ENCODE results near the gene RPL10A. TPM values are rescaled to one million over a fixed set of nuclear protein-coding genes. Genes with fewer than 3 reads are reported as not detected.
"Not testable (repeated sequence)": the region's sequence is repeated elsewhere in the genome, so short reads cannot be mapped to it uniquely, and the experiment has no call there.

Gene RPL10A
- total RNA-seq, 2 donors from 2014 or later: 998 to 1,213 TPM

DNA sequence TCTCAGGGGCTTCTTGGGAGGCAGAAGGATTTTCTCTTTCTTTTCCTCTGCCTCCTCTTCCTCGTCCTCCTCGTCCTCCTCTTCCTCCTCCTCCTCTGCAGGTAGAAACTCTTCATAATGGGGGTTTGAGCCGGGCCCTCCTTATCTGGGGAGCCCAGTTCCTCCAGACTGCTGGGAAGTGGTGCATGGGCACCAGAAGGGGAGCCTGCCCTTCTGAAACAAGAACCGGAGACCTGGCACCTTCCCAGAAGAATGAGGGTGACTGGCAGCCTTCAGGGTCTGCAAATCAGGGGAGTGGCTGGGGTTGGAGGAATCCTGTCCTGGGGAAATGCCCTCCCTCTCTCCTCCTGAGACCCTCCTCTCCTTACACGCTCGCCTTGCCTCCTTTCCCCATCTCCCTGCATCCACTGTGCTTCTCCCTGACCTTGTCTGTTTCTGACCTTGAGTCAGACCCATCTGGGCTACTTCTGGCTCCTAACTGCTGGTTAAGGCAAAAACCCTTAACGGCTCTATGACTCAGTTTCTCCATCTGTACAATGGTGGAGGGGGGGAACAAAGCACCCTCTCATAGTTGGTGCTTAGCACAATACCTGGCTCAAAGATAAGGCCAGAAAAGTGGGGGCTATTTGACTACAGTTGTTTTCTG is 42.8 kb downstream of the RPL10A start:
- no peaks in the 10 kb centered on the region for H3K36me3 ChIP-seq
- peaks cover 5% of the 10 kb centered on the region for H3K27me3 ChIP-seq
- no peak overlapping the region for H3K27ac ChIP-seq
- no peak overlapping the region for H3K9ac ChIP-seq (ENCODE audit: low read depth in 2 of 2, low read length in 2 of 2)
- no peaks in the 10 kb centered on the region for H3K9me3 ChIP-seq
- no peak for DNase-seq
- no peaks in the 10 kb centered on the region for H3K4me1 ChIP-seq
- no peak overlapping the region for H3K4me3 ChIP-seq
- intact Hi-C loops (cut with DNase I): no loop called here
- TF ChIP-seq, protein P1, sequence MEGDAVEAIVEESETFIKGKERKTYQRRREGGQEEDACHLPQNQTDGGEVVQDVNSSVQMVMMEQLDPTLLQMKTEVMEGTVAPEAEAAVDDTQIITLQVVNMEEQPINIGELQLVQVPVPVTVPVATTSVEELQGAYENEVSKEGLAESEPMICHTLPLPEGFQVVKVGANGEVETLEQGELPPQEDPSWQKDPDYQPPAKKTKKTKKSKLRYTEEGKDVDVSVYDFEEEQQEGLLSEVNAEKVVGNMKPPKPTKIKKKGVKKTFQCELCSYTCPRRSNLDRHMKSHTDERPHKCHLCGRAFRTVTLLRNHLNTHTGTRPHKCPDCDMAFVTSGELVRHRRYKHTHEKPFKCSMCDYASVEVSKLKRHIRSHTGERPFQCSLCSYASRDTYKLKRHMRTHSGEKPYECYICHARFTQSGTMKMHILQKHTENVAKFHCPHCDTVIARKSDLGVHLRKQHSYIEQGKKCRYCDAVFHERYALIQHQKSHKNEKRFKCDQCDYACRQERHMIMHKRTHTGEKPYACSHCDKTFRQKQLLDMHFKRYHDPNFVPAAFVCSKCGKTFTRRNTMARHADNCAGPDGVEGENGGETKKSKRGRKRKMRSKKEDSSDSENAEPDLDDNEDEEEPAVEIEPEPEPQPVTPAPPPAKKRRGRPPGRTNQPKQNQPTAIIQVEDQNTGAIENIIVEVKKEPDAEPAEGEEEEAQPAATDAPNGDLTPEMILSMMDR (IDR thresholded peaks at IDR 0.05): no peak

DNA sequence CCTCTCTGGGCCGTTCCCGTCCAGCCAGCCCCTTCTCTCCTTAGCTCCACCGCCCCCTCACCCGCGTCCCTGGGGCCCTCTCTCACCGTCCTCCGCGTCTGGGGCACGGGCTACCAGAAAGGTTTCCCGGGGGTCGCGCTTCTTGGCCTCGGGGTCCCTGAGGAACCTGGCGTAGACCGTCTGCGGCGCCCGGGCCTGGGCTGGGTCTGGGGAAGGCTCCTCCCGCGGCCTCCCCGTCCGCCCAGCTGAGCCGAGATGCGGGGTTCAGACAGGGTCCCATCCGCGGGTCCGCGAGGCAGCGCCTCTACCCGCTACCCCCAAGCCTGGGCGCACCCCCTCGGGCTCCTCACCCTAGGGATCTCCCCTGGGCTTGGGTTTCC is 43.4 kb downstream of the RPL10A start:
- Histone ChIP-seq H3K4me1 (no peaks in the 10 kb centered on the region), H3K36me3 (no peaks in the 10 kb centered on the region), H3K4me3 (no peak overlapping the region), H3K9me3 (no peaks in the 10 kb centered on the region), H3K27me3 (peaks cover 3% of the 10 kb centered on the region), H3K27ac (no peak overlapping the region), H3K9ac (ENCODE audit: low read depth in 2 of 2, low read length in 2 of 2) (no peak overlapping the region)
- TF ChIP-seq, protein P1 (IDR thresholded peaks at IDR 0.05): no peak
- no peak for DNase-seq
- intact Hi-C loops (cut with DNase I): no loop called here

DNA sequence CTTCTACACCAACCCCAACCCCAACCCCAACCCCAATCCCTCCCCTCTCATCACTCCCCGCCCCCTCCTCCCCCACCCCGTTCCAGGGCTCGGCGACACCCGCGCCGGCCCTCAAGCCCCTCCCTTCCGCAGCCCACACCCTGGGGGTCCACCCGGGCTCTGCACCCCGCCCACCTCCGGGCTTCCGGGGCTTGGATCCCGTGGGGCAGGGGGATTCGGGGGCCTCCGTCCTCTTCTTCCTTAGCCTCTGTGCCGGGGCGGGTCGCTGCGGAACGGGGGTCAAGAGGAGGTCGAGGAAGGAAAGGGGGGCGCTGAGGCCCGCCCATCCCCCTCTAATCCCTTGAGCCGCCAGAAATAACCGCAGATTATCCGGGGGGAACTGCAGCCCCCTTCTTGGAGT is 43.8 kb downstream of the RPL10A start:
- H3K27me3 ChIP-seq: peaks cover 3% of the 10 kb centered on the region
- DNase-seq: no peak
- intact Hi-C loops (cut with DNase I): no loop called here
- H3K4me3 ChIP-seq: no peak overlapping the region
- no peaks in the 10 kb centered on the region for H3K36me3 ChIP-seq
- no peak overlapping the region for H3K27ac ChIP-seq
- no peaks in the 10 kb centered on the region for H3K9me3 ChIP-seq
- no peaks in the 10 kb centered on the region for H3K4me1 ChIP-seq
- TF ChIP-seq, protein P1 (IDR thresholded peaks at IDR 0.05): no peak
- H3K9ac ChIP-seq (ENCODE audit: low read depth in 2 of 2, low read length in 2 of 2): no peak overlapping the region

DNA sequence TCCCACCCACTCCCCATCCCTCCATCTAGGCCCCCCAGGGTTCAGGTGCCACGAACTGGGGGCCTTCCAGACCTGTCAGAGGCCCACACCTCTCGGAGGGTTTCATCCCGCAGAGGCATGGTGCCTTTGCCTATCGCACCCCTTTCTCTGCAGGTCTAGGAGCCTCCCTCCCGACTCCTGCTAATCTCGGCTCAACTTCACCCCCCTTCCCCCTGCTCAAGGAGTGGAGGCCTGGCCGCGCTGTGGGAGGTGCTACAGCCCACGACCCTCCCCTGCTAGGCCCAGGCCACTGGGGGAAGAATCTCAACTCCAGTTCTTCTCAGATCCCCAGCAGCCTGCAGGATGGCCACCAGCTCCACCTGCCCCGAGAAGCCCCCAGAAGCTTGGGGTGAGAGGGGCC is 44.5 kb downstream of the RPL10A start, which contains the start of gene TULP1:
Gene TULP1 (minus strand): TSS at position 157 of the 400 bp plus-strand sequence. CDS start 38 bp downstream, at position 119.
- Histone ChIP-seq H3K9me3 (no peaks in the 10 kb centered on the region), H3K27ac (no peak within 1 kb of the TSS), H3K9ac (ENCODE audit: low read depth in 2 of 2, low read length in 2 of 2) (no peak within 1 kb of the TSS), H3K4me3 (no peak within 1 kb of the TSS), H3K36me3 (no peaks in the 10 kb centered on the region), H3K4me1 (no peaks in the 10 kb centered on the region), H3K27me3 (peaks cover 3% of the 10 kb centered on the region)
- intact Hi-C loops (cut with DNase I): no loop called here
- TF ChIP-seq, protein P1 (IDR thresholded peaks at IDR 0.05): no peak
- DNase-seq: no peak

DNA sequence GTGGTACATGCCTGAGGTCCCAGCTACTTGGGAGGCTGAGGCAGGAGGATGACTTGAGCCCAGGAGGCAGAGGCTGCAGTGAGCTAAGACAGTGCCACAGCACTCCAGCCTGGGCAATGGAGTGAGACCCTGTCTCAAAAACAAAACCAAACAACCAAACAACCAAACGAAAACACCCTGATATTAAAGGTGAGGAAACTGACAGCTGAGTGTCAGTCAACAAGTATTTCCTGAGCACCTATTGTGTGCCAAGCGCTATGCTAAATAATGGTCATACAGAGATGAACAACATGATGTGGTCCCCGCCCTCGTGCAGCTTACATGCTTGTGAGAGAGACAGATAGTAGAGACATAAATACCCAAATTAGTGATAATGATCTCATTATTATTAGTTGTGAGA is 46.4 kb downstream of the RPL10A start:
- no peaks in the 10 kb centered on the region for H3K4me1 ChIP-seq
- no peak overlapping the region for H3K27ac ChIP-seq
- TF ChIP-seq, protein P1 (IDR thresholded peaks at IDR 0.05): no peak
- no peak overlapping the region for H3K4me3 ChIP-seq
- H3K9ac ChIP-seq (ENCODE audit: low read depth in 2 of 2, low read length in 2 of 2): no peak overlapping the region
- DNase-seq: no peak
- H3K27me3 ChIP-seq: peaks cover 3% of the 10 kb centered on the region
- intact Hi-C loops (cut with DNase I): no loop called here
- H3K36me3 ChIP-seq: no peaks in the 10 kb centered on the region
- no peaks in the 10 kb centered on the region for H3K9me3 ChIP-seq

DNA sequence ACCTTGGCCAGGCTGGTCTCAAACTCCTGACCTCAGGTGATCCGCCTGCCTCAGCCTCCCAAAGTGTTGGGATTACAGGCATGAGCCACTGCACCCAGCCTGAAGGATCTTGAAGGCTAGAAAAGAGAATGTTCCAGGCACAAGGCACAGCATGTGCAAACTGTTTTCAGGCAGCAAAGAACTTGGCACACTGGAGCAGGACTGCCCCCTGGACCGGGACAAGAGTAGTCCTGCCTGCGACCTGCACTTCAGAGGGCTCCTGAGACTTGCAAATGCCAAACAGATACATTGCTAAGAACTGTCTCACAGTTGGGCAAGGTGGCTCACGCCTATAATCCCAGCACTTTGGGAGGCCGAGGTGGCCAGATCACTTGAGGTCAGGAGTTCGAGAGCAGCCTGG is 47.7 kb downstream of the RPL10A start:
- H3K4me1 ChIP-seq; H3K36me3 ChIP-seq; H3K4me3 ChIP-seq; H3K27ac ChIP-seq; DNase-seq; intact Hi-C loops (cut with DNase I); H3K27me3 ChIP-seq; H3K9ac ChIP-seq (ENCODE audit: low read depth in 2 of 2, low read length in 2 of 2); H3K9me3 ChIP-seq: not testable (repeated sequence)
